ENCODE measurements around the gene CHIC2. TPM values are rescaled to one million over a fixed set of nuclear protein-coding genes. Genes with fewer than 3 reads are reported as not detected.

Gene CHIC2
- total and polyA plus RNA-seq, 2 of the 8 experiments (the other 6 are each of a cell fraction or from before 2014, with no cell fraction given): 4.5 to 10.9 TPM

DNA sequence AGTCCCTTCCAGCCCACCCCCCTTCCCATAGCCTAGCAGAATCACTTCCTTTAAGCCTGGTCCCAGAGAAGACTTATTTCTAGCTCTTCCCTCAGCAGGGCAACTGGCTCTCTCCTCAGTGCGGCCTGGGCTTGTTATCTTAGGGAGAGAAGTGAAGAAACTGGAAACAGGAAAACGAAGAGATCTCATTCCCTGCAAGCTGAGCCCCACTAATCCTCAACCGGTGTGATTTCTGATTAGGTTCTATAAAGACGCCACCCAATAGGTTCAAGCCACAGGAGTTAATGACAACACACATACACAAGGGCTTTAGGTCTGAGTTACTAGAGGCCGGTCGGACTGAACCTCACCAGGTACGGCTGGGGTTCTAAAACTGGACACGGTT, 38.8 kb upstream of the CHIC2 start (continued):
- no peak for TF ChIP-seq CHD2 (IDR thresholded peaks at IDR 0.05; ENCODE audit: low read length)
- no peak for TF ChIP-seq POU5F1 (IDR thresholded peaks at IDR 0.05; ENCODE audit: low read depth, low read length)
- TF ChIP-seq SIN3A (conservative IDR thresholded peaks at IDR 0.05 in 1 of 2, IDR thresholded peaks at IDR 0.05 in 1 of 2; ENCODE audit: low read depth in 1 of 2, low read length in 2 of 2): no peak
- TF ChIP-seq POLR2A (IDR thresholded peaks at IDR 0.05; ENCODE audit: control extremely low read depth in 1 of 2, low read depth in 2 of 2, low read length in 2 of 2): no peak
- TF ChIP-seq CTBP2 (IDR thresholded peaks at IDR 0.05; ENCODE audit: borderline replicate concordance, insufficient read depth, insufficient read length, low read length): peak; percentile 5
- TF ChIP-seq BCL11A (IDR thresholded peaks at IDR 0.05; ENCODE audit: low read depth in 2 of 2, low read length in 2 of 2): no peak
- TF ChIP-seq NANOG (IDR thresholded peaks at IDR 0.05; ENCODE audit: insufficient read depth, low read depth, low read length, poor library complexity, severe bottlenecking): no peak
- no peak for TF ChIP-seq ASH2L (IDR thresholded peaks at IDR 0.05; ENCODE audit: low read length)
- TF ChIP-seq EGR1 (IDR thresholded peaks at IDR 0.05; ENCODE audit: borderline replicate concordance, low read depth, low read length): no peak
- TF ChIP-seq, protein P1, sequence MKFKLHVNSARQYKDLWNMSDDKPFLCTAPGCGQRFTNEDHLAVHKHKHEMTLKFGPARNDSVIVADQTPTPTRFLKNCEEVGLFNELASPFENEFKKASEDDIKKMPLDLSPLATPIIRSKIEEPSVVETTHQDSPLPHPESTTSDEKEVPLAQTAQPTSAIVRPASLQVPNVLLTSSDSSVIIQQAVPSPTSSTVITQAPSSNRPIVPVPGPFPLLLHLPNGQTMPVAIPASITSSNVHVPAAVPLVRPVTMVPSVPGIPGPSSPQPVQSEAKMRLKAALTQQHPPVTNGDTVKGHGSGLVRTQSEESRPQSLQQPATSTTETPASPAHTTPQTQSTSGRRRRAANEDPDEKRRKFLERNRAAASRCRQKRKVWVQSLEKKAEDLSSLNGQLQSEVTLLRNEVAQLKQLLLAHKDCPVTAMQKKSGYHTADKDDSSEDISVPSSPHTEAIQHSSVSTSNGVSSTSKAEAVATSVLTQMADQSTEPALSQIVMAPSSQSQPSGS (IDR thresholded peaks at IDR 0.05; ENCODE audit: low read length): no peak
- TF ChIP-seq KDM5A (IDR thresholded peaks at IDR 0.05; ENCODE audit: low read length): no peak
- TF ChIP-seq SAP30 (IDR thresholded peaks at IDR 0.05; ENCODE audit: insufficient read depth, insufficient replicate concordance, low read length): no peak
- TF ChIP-seq BACH1 (IDR thresholded peaks at IDR 0.05; ENCODE audit: low read length): no peak

Data from H1 (cell line).